Measurements from ENCODE around the gene PRRC2C. TPM values are rescaled to one million over a fixed set of nuclear protein-coding genes. Genes with fewer than 3 reads are reported as not detected.
"Not testable (repeated sequence)": the region's sequence is repeated elsewhere in the genome, so short reads cannot be mapped to it uniquely, and the experiment has no call there.

PRRC2C gene
- 223 and 224 TPM in 2 replicates for total RNA-seq

DNA sequence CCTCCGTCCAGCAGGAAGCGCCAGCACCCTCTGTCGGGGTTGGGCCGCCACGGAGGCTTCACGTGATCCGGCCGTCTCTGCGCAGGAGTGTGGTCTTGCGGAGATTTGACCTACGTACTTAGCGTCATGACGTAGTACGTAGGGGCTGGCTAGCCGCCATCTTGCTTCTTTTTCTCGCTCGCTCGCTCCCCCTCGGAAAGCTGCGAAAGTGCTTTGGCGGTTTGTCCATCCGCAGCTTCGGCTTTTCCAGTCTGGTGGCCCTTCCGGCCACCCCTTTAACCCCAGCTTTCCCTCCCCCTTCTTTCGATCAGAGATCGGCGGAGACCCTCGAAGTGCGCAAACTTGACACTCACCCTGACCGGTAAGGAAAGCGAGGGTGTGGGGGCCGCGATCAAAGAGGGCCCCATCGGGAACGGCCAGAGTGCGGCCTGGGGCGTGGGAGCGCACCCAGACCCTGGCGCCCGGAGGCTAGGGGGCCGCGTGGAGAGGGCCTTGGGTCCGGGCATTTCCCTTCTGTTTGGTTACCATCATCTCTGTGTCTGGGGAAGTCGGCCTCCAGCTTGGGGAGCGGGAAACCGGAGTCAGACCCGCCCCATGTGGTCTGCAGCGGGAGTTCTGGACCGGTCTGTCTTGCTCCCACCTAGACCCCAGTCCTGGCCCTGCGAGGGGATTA is at the start of gene PRRC2C:
TSS of gene PRRC2C (plus strand) at position 156 of the 673 bp plus-strand sequence. CDS start 26,559 bp downstream, outside the sequence.
- intact Hi-C loops (cut with micrococcal nuclease): loop anchor here (1.0 to 5.0 kb wide), 7 partner anchors 37 to 1593 kb away; partner anchors contain the start of genes DNM3, FMO4, METTL13 and SCYL3

DNA sequence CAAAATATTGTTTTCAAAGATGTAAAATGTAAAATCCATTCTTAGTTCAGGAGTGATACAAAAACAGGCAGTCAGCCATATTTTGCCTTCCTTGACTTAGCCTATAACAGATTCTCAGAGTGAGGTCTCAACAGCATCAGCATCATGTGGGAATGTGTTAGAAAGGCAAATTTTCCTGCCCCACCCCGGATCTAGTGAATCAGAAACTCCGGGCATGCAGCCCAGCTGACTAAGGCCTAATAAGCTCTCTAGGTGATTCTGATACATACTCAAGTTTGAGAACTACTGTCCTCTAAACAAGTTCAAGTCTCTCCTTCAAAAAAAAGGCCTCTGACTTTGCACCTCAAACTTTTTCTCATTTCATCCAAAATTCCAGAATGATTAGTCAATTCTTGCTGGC is 46.9 kb upstream of the PRRC2C start:
- intact Hi-C loops (cut with micrococcal nuclease): no loop called here

DNA sequence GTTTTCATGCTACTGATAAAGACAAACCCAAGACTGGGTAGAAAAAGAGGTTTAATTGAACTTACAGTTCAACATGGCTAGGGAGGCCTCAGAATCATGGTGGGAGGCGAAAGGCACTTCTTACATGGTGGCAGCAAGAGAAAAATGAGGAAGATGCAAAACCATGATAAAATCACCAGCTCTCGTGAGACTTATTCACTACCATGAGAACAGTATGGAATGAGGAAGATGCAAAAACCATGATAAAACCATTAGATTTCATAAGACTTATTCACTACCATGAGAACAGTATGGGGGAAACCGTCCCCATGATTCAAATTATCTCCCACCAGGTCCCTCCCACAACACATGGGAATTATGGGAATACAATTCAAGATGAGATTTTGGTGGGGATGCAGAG is 45.1 kb upstream of the PRRC2C start:
- intact Hi-C loops (cut with micrococcal nuclease): not testable (repeated sequence)

DNA sequence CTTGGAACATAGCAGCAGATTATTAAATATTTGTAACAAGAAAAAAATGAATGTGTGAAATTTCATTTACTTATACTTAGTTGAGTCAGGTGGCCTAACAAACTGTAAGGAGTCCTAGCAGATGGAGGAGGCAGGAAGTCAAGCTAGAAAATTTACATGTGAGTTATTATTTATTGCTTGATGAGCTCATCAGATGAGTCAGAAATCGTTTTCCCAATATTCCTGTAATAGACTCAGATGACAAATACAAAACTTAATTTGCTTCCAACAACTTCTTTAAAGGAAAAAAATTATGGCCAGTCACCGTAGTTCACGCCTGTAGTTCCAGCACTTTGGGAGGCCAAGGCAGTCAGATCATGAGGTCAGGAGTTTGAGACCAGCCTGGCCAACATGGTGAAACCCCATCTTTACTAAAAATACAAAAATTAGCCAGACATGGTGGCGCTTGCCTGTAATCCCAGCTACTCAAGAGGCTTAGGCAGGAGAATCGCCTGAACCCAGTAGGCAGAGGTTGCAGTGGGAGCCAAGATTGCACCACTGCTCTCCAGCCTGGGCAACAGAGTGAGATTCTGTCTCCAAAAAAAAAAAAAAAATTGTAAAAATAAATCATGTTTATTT is 43.9 kb upstream of the PRRC2C start:
- intact Hi-C loops (cut with micrococcal nuclease): not testable (repeated sequence)

DNA sequence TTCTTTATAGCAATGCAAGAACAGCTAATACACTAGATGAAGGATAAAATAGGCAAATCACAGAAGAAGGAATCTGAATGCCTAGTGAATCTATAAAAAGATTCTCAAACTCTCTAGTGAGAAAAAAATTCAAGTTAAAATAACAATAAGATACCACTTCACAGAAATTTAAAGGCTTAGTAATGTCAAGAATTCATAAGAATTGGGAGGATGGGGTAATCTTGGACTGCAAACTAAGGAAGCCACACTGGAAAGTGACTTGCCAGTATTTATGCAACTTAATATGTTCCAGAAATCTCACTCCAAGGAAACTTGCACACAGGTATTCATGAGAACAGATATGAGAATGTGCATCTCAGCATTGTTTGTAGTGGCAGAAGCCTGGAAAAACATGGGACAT is 38.9 kb upstream of the PRRC2C start:
- intact Hi-C loops (cut with micrococcal nuclease): no loop called here

DNA sequence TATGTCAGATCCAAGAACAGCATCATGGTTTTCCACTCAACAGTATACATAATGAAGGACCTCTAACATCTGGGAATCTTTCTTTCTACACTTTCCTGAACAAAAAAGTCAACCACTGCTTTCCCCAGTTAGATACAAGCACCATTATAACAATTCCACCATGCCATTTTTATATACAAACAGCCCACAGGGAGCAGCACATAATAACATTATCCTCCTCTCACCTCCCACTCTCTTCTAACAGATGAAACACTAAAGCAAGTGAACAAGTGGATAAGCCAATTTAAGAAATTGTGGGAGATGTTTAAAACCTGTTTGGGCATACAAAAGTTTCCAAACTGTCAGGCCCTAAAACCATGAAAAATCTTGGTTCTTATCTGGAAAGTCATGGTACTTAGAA is 29.4 kb upstream of the PRRC2C start:
- intact Hi-C loops (cut with micrococcal nuclease): no loop called here

DNA sequence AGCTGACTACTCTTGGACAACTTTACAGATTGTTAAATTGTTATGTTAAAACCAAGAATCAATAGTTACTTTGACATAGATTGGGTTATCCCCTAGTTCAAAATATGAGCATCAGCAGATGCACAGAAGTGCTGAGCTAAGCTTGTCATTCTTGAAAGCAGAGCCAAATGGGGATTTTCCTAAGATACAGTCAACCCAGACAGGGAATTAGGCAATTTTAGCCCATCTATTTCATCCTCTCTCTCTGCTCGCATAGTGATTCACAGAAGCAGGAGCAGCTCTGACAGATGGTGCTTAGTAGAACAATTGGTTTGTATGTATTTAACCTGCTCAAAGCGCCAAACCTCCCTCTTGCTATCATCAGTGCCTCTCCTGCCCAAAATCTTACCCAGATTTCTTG is 27.9 kb upstream of the PRRC2C start:
- intact Hi-C loops (cut with micrococcal nuclease): no loop called here

DNA sequence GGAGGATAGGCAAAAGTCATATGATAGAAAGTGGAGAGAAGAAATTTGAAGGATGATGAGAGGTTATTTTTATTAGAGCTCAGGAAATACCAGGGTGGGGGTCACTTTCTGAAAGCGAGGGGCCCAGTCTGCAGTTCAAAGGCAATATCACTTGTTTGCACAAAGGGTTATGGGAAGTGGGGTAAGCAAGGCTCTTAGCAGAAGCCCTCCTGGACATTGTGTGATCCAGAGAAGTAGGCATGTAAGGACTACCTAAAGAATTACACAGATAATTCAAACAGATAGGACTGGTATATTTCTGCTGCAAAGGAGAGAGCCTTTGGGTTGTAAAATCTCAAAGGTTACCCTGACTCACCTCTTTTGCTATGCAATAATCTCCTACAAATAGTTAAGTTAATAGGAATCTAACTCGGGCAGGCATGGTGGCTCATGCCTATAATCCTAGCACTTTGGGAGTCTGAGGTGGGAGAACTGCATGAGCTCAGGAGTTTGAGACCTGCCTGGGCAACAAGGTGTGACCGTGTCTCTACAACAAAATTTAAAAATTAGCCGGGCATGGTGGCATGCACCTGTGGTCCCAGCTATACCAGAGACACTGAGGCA is 25.2 kb upstream of the PRRC2C start:
- intact Hi-C loops (cut with micrococcal nuclease): no loop called here

DNA sequence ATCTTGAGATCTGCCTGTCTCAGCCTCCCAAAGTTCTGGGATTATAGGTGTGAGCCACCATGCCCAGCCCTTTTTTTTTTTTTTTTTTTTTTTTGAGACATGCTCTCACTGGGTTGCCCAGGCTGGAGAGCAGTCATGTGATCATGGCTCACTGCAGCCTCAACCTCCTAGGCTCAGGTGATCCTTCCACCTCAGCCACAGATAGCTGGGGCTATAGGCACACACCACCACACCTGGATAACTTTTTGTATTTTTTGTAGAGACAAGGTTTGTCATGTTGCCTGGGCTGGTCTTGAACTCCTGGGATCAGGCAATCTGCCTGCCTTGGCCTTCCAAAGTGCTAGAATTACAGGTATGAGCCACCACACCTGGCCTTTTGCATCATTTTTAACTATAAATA is 17.7 kb upstream of the PRRC2C start:
- intact Hi-C loops (cut with micrococcal nuclease): no loop called here

DNA sequence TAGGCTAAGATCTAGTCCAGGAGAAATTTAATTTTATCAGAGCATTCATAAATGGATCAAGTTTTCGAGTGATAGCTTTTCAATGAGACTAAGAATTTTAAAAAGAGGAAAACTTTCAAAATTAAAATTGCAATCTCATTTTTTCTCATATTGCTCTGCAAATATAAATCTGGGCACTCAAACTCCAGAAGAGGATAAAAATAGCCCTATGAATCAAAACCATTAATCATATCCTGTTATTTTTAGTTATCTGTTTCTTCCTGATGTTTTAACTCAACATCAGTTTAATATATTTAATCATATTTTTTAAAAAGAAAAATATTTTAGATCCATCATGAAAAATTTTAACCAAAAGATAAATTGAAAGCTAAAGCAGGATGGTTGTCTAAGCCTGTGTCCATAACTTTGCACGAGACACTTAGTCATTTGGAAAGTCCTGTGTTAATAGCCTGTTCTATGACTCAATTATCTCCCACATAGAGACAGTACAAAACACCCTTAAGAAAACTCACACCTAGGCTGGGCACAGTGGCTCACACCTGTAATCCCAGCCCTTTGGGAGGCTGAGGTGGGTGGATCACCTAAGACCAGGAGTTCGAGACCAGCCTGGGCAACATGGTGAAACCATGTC is 17.1 kb upstream of the PRRC2C start:
- intact Hi-C loops (cut with micrococcal nuclease): no loop called here

DNA sequence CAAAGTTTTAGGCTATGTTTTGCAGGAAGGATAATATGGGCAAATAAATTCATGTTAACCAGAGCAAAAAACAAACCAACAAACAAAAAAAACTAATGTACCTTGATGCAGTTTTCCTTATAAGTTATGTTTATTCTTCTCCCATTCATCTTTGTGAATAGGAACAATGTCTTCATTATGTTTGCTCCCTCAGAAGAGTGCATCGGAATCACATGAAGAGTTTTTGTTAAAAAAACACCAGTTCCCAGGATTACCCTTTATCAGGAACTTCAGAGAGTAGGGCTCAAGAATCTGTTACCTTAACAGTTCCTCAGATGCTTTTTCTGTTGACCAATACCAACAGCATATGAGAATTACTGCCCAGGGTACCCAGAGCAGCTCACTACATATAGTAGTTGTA is 14.6 kb upstream of the PRRC2C start:
- intact Hi-C loops (cut with micrococcal nuclease): no loop called here

DNA sequence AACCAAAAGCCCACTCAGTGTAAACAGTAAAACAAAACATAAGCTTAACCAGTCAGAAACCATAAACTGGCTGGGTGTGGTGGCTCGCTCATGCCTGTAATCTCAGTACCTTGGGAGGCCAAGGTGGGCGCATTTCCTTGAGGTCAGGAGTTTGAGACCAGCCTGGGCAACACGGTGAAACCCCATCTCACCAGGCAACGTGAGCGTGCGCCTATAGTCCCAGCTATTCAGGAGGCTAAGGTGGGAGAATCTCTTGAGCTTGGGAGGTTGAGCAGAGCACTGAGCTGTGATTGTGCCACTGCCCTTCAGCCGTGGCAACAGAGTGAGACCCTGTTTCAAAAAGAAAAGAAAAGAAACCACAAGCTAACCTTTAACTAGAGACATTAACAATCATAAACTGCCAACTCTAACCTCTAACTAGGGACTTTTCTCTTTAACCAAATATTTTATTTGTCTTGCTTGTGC is 13.1 kb upstream of the PRRC2C start:
- intact Hi-C loops (cut with micrococcal nuclease): no loop called here

DNA sequence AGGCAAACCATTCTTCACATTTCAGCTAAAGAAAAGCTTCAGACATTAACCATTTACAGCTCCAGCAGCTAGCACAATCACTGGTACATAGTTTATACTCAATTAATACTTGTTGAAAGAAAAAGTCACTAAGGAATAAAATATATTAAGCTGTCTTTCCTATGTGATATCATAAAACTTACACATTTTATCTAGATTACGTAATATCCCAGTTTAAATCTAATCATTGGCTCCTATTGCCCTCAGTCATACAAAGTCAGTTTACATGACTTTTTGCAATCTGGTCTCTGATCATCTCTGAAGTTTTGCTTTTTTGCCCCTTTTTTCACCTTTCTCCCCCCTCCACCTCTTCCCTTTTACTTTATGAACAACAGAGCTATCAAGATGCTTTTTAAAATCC is 8.5 kb upstream of the PRRC2C start:
- intact Hi-C loops (cut with micrococcal nuclease): no loop called here

DNA sequence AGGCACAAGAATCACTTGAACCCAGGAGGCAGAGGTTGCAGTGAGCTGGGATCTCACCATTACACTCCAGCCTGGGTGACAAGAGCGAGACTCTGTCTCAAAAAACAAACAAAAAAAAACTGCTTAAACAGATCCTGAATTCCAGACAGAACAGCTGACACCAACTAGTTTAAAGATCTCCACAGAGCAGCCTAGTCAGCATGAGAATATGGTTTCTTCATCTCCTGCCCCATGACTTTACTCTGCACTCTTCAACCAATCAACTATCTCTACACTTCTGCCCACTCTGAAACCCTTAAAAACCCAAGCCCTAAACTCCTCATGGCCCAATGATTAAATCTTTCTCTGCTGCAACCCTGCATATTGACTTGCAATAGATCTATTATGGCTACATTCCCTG is 7.5 kb upstream of the PRRC2C start:
- intact Hi-C loops (cut with micrococcal nuclease): no loop called here

DNA sequence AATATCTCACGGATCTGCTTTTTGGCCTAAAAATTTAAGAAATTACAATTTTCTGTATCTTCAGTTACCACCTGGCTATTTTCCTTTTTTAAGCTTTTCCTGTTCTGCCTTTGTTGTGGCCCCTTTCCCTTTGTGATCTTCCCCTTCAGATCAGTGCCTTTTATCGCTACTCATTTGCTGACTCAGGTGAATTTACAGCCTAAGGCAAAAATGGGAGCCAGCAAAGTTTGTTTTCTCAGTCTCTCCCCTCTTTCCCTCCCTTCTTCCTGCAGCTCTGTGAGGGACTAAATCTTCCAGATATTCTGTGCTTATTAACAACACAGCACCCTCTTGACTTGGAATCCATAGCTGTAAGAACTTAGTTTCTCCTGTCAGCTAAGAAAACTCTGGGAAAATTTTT is 5.3 kb upstream of the PRRC2C start:
- intact Hi-C loops (cut with micrococcal nuclease): no loop called here

DNA sequence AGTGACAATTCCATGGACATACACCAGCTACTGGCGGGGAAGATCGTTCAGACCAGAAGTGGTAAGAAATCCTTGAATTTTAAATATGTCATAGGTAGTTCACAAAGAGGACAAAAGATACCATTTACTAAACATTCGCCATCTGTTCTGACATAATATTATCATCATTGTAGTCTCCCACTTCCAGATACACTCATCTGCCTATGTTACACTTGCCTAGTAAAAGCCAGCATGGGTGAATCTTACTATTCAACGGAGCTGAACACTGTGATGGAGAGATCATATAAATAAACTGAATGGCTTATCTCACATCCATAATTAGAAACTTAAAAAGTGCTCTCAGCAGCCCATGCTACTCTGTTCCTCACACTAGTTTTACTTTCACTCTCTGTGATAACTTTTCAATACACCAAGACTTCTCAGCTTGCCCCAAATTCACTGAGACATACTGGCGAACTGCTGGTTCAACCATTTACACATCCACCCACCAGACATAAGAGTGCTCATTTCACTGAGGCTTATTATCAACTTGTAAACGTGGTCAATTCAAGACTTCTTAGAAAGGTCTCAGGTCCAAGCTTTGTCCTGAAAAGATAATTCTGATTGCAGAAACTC is 463 bp upstream of the PRRC2C start:
- intact Hi-C loops (cut with micrococcal nuclease): loop anchor here (1.0 to 5.0 kb wide), 6 partner anchors 37 to 1593 kb away; partner anchors contain the start of genes DNM3, FMO4, METTL13 and SCYL3

DNA sequence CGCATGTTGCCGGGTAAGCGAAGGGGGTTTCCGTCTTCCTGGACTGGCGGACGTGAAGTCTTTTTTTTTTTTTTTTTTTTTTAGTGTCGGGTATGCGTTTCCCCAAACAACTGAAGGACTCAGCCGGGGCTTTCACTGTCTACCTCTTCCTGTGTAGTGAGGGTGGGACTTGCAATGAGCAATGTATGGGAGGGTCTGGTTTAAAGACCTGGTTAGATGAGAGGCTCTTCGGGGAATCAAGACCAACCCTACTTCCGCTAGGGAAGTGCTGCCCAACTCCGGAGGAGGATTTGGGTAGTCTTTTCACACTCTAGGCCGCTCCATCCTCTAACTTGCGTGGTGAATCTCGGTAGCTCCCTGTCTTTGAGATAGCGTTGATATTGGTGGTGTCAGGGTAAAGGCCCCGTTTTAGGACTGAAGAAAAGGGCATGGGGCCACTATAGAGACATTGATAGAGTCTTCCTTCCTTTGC is 754 bp downstream of the PRRC2C start:
- intact Hi-C loops (cut with micrococcal nuclease): loop anchor here (2.0 to 5.0 kb wide), 4 partner anchors 36 to 1594 kb away; partner anchors contain the start of genes DNM3 and SCYL3

DNA sequence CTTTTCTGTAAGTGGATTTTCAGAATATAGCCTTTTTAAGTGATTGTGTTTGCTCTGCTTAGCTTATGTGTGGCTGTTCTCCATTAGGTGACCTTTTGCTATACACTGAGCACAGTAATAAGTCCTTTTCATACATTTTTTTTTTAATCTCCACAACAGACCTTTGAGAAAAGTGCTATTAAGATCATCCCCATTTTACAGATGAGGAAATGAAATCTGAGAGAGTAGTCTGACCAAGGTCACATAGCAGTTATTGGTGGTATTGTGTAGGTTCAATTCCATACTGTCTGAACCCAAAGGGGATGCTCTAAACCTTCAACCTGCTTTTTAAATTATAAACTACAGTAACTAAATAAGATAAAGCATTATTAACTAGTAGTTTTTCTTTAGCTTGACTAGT is 1.7 kb downstream of the PRRC2C start:
- intact Hi-C loops (cut with micrococcal nuclease): loop anchor here (2.0 to 5.0 kb wide), 4 partner anchors 35 to 1595 kb away; partner anchors contain the start of genes DNM3 and SCYL3

DNA sequence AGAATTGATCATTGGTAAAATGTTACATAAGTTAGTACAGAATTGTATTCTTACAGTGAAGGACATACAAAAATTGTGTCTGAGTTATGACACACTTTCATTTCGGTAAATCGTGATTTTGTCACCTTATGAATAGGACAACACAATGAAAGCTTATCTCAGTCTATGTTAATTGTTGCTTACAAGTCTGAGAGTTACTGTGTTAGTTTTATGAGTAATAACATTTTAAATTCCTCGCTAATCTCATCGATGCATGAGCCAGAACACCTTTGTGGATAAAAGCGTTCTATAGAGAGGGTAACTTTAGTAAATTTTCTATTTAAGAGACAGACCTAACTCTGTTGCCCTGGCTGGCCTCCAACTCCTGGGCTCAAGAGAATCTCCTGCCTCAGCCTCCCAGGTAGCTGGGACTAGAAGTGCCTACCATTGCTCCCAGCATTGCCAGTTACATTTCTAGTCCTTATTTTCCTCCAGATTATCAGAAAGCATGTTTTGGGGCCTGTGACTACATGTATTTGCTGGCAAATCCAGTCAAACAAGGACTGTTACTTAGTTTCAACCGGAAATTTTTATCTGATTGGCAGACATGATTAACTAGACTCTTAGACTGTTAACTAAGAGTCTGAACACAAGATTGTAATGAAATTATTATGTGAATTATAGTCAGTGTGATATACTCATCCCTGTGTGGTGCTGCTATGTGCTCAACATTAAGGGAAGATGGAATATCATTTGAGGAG is 3.0 kb downstream of the PRRC2C start:
- intact Hi-C loops (cut with micrococcal nuclease): loop anchor here (5.0 kb wide), 3 partner anchors 34 to 1596 kb away; partner anchors contain the start of genes DNM3 and SCYL3

DNA sequence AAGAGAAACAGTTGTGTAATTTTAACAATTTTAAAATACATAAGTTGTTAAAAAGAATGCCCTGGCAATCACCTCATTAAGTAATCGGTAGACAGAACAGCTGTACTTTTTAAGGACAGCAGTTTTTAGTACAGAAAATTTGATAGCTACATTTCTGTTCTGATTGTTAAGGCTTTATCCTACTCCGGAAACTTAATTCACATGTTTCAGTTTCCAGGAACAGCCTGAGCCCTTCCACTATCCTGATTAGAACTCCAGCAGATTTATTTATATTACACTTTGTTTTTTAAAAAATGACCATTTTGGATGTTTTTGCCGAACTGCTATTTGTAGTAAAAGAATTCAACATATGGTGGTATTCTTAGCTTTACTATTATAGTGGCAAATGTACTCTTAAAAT is 8.7 kb downstream of the PRRC2C start:
- intact Hi-C loops (cut with micrococcal nuclease): no loop called here

All from T-helper 2 cell treated with Interferon-gamma antibody and Interleukin-4, amounts not matched to agents 100 ng/mL and 5 ng/mL, for 36 hours (primary cell).